Right forelimb (tissue), 1 donor: Measurements from ENCODE around the gene PLIN4.

Source experiments
- DNase-seq: peaks from one replicate; pipeline ENCODE4 v3.0.0-alpha.2; 2018

The PLIN4 gene

GRCh38 chr19:4454747-4455718 lies 63.3 kb downstream of the PLIN4 start:
- DNase-seq: no peak

GRCh38 chr19:4453232-4454179 lies 64.8 kb downstream of the PLIN4 start:
- no peak for DNase-seq

GRCh38 chr19:4452230-4452990 lies 65.9 kb downstream of the PLIN4 start:
- DNase-seq: no peak
